DMS114 treated with DMSO at 0.1 percent for 48 hours (cell line): ENCODE results near the gene DIAPH2.

Source experiments
- DNase-seq: peaks from one replicate; lab custom pipeline; 2025; ENCODE audit not compliant: unreplicated experiment; lab: John Stamatoyannopoulos, UW

DIAPH2 gene

GRCh38 chrX:97158269-97158668, 473.6 kb downstream of the DIAPH2 start:
- no peak for DNase-seq

GRCh38 chrX:97159916-97160800, 475.5 kb downstream of the DIAPH2 start:
- DNase-seq: no peak

GRCh38 chrX:97167333-97167732, 482.7 kb downstream of the DIAPH2 start:
- no peak for DNase-seq

DNA sequence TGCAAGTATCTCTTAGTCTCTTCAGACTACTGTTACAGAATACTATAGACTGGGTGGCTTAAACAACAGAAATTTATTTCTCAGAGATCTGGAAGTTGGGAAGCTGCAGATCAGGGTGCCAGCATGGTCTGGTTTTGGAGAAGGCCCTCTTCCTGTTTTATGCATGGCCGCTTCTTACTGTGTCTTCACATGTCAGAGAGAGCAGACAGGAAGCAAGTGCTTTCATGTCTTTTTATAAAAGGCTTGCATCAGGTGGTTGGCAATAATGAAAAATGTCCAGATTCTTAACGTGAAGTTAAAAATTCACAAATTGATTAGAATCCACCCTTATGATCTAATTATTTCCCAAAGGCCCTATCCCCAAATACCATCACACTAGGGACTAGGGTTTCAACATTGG, 484.0 kb downstream of the DIAPH2 start:
- DNase-seq: no peak

DNA sequence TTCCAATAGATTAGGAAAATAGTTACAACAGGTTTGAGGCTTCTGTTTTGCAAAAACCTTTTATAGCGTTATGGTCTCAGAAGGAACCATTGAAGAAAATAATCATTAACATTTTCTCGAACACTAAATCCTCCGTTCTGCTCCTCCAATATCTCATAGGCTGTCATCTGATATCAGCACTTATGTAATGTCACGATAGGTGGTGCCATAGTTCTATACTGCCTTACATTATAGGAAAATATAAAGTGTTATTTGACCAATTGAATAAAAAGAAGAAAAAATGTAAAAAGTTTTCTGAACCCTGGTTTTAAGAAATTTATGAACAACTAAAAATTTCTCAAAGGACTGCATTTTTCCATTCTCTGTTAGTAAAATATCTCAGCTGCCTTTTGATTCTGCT, 490.5 kb downstream of the DIAPH2 start:
- DNase-seq: no peak

- no peak for DNase-seq
Observed at GRCh38 chrX:97189668-97190067, 505.0 kb downstream of the DIAPH2 start.

DNA sequence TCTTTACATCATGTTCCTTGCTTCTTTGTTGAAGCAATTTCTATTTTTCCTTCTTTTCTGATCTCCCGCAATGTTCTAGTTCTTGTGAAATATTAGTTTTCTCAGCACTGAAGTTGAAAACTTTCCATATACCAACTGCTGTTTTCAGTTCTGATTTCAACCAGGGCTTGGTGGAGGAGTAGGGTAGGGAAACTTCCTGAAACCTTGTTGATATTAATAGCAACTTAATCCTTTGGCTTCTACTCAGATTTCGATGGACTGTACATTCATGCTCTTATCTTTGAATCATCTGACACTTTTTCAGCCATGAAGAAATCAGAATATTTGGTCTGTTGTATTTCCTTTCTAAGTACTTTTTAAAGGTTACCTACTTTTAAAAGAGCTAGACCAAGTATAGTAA, 514.9 kb downstream of the DIAPH2 start:
- DNase-seq: no peak

- DNase-seq: no peak
Observed at GRCh38 chrX:97200454-97200853, 515.8 kb downstream of the DIAPH2 start.

DNA sequence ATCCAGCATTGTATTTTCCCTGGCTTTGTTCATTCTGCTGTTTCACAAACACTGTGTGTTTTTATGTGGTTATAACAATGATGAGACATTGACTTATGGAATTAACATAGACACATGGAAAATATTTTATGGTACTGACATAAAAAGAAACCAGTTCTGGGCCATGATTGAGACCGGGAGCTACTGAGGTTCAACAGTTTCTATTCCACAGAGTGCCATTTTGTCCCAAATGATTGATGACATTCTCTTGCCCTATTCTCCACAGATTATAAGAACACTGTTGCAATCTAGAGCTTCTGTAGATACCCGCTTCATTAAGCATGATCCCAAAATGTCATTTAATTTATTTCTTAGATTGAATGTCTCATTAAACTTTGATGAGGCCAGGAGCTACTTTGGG, 525.9 kb downstream of the DIAPH2 start:
- no peak for DNase-seq

- DNase-seq: no peak
Observed at GRCh38 chrX:97211070-97211469, 526.4 kb downstream of the DIAPH2 start.

- DNase-seq: no peak
Observed at GRCh38 chrX:97215186-97215585, 530.5 kb downstream of the DIAPH2 start.

DNA sequence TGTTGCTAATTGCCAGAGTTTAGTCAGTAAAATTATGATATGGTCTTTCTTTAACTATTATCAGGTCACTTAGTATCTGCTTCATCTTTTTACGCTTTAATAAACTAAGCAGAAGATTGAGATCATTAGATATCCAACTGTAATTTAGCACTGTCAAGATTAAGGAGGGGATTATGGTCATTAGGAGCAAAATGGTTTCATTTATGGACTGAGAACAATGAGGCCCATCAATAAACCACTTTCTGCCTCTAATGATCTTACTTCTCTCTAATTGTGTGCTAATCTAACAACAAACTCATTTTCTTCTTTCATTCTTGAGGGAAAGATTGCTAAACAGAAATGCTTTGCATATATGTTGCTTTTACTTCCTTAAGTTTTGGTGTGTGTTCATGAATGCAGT, 539.5 kb downstream of the DIAPH2 start:
- DNase-seq: no peak

DNA sequence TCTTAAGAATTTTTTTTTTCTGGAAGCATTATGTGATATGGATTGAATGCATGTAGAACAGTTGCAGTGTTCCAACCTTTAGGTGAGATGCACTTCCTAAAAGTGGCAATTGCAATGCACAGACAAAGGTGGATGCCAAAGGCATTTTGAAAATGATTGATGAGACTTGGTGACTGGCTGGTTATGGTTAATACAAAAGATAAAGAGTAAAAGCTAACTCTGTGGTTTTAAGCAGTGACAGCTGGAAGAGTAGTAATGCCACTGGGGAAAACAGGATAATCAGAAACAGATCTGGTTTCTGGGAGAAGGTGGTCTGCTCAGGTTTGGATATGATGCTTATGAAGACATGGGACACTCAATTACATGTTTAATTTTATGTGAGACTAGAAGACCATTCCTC, 544.7 kb downstream of the DIAPH2 start:
- no peak for DNase-seq

- no peak for DNase-seq
Observed at GRCh38 chrX:97230948-97231347, 546.3 kb downstream of the DIAPH2 start.

DNA sequence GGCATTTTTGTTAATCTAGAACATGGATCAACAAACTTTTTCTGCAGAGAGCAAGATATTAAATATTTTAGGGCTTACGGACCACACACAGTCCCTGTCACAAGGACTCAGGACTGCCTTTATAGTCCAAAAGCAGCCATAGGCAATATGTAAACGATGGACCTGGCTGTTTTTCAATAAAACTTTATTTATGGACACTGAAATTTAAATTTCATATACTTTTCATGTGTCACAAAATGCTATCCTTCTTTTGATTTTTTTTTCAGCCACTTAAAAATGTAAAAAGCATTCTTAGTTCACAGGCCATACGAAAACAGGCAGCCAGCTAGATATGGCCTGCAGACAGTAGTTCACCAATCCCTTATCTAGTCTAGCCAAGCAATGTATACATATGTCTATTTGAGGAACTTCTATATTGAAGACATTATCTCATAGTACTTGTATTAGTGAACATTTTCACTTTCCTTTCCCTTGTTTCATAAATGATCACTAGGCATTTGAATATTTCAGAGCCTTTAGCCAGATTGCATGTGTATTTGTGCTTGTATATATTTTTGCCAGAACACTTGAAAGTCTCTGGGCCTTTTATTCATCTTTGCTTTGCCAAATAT, 549.9 kb downstream of the DIAPH2 start:
- DNase-seq: no peak

DNA sequence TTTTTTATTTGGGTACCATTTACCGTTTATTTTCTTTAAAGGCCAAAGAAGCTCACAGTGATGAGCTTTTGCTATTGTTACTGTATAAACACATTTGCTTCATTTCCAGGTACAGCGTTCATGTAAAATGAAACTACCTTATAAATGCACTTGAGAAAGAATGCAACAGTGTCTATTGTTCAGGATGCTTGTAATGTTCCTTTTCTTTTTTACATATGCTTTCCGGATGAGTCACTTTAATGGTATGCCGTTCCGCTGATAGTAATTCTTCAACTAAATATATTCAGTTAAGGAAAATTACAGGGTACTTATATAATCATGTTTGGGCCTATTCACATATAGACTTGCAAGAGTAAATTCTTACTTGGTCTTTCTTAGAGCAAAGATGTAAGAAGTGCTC, 554.0 kb downstream of the DIAPH2 start:
- no peak for DNase-seq

- no peak for DNase-seq
Observed at GRCh38 chrX:97252111-97252510, 567.5 kb downstream of the DIAPH2 start.

- no peak for DNase-seq
Observed at GRCh38 chrX:97260679-97261078, 576.0 kb downstream of the DIAPH2 start.

DNA sequence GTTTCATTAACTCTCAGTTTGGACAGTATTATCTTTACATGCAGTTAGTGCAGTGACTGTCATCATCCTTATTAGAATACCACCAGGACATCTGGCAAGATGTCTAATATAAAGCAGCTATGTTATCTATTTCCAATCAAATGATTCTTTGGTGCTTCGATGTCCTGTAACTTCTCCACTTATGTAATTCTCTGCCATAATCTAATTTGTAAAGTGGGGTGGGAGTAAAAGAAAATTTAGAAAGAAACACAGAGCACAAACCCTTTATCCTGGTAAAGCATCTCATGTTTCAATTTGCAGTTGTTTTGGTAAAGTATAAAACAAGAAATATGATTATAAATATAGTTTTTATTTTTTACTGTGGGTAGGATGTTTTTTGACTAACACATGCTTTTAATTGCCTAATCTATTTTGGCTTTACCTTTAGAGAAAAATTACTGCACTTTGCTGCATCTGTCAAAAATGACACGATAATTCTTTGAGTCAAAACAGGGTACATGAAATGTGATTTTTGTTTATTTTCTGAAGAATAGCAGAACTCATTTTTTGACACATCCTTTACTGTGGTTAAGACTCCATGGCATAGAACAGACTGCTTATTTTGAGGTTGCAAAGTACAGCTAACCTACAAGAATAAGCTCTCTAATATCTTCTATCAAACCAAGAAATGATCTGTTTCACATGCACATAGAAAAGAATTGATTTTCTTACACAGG, 581.9 kb downstream of the DIAPH2 start:
- DNase-seq: no peak

- DNase-seq: no peak
Observed at GRCh38 chrX:97267396-97268181, 582.9 kb downstream of the DIAPH2 start.

GRCh38 chrX:97268182-97268680, 583.6 kb downstream of the DIAPH2 start:
- no peak for DNase-seq
